Body of pancreas (tissue), 4 donors: ENCODE results near the gene ZBTB38. TPM values are rescaled to one million over a fixed set of nuclear protein-coding genes. Genes with fewer than 3 reads are reported as not detected.
A peak's percentile ranks its signal among the peaks of the same experiment; 100 is the strongest.

Source experiments
- ATAC-seq: fragments of 150-250 bp; one replicate; pipeline ENCODE4 v1.9.1; 2016
- DNase-seq, 4 donors: peaks; one replicate each; pipeline ENCODE4 v3.0.0-alpha.2; 2019
- H3K27ac ChIP-seq, 4 donors: fragments of 200-600 bp; sonication (generic); 1 replicate in 3 of 4; 2 replicates in 1 of 4; pipeline versions ENCODE4 v1.5.1 to v1.6.1; 2016 to 2019; ENCODE audit warnings: mild to moderate bottlenecking in 1 of 4, mixed read lengths in 1 of 4, moderate library complexity in 1 of 4
- H3K27me3 ChIP-seq, 2 donors: fragments of 200-600 bp; sonication (generic); one replicate each; pipeline ENCODE4 v1.6.0; 2016; ENCODE audit warnings: mild to moderate bottlenecking in 1 of 2
- H3K36me3 ChIP-seq, 2 donors: fragments of 200-600 bp; sonication (generic); replicated peaks in 1 of 2; 2 replicates each; pipeline ENCODE4 v1.5.1; 2016; ENCODE audit warnings: low read depth in 2 of 2; ENCODE audit not compliant: insufficient read depth in 1 of 2
- H3K4me1 ChIP-seq: fragments of 200-600 bp; sonication (generic); one replicate; pipeline ENCODE4 v1.6.0; 2016
- H3K4me3 ChIP-seq, 2 donors: fragments of 200-600 bp; sonication (generic); 1 replicate in 1 of 2; 2 replicates in 1 of 2; pipeline ENCODE4 v1.5.1; 2016 to 2019
- H3K9me3 ChIP-seq, 3 donors: fragments of 200-600 bp; sonication (generic); 1 replicate in 2 of 3; 2 replicates in 1 of 3; pipeline ENCODE4 v1.5.1; 2016
- CTCF ChIP-seq, 7 experiments: fragments of 450-650 bp in 4 of 7; fragments of 200-600 bp in 3 of 7; sonication (generic) in 3 of 7; IDR thresholded peaks; one replicate each; pipeline ENCODE4 v1.5.1; 2016 to 2019; ENCODE audit warnings: antibody characterized with exemption in 7 of 7
- POLR2A ChIP-seq, 3 donors: fragments of 450-650 bp; IDR thresholded peaks; one replicate each; pipeline ENCODE4 v1.6.1; 2016; ENCODE audit warnings: antibody characterized with exemption in 3 of 3, mild to moderate bottlenecking in 2 of 3
- WGBS, 2 donors: methylation state at CpG; one replicate each; pipeline ENCODE4 v1.1.5; 2017; 5-methylcytosine and 5-hydroxymethylcytosine counted together
- intact Hi-C: fragments of 100-400 bp; cut with DNase I; formaldehyde crosslinking; loops from one replicate; pipeline ENCODE4 v1.15.1; 2023
- total RNA-seq, 2 donors: library from RNA; depleted of rRNA; stranded (reverse); fragments of >200 nt; gene quantifications; one replicate each; pipeline ENCODE4 v1.1.0, GENCODE V29; 2016

ZBTB38 gene
- 10 to 100 TPM; 48.5 to 60.4 TPM for total RNA-seq

GRCh38 chr3:141368062-141368924 lies at the start of gene ZBTB38:
ZBTB38 (plus strand) TSS chr3:141368504; CDS start chr3:141442389, 73,885 bp downstream.
- intact Hi-C loops: no loop called here
- Histone ChIP-seq H3K36me3 (no peaks in the 10 kb centered on the region), H3K27ac (peak within 1 kb of the TSS; percentile 82 to 91 (median 86)), H3K27me3 (no peaks in the 10 kb centered on the region), H3K4me1 (peaks cover 34% of the 10 kb centered on the region), H3K9me3 (no peaks in the 10 kb centered on the region), H3K4me3 (no peak within 1 kb of the TSS)
- peak; percentile 87 for ATAC-seq
- peak; percentile 79 to 90 (median 86) for DNase-seq
- TF ChIP-seq POLR2A (IDR thresholded peaks at IDR 0.05) (peak; percentile 35 to 74 (median 65)), CTCF (IDR thresholded peaks at IDR 0.05) (no peak)
- WGBS, 2 donors: 62 to 71% methylated on average over 26 of the region's 26 CpGs

GRCh38 chr3:141320399-141321108 lies 47.8 kb upstream of the ZBTB38 start:
- TF ChIP-seq CTCF (IDR thresholded peaks at IDR 0.05): no peak
- TF ChIP-seq POLR2A (IDR thresholded peaks at IDR 0.05): no peak
- H3K4me3 ChIP-seq: no peak overlapping the region
- no peaks in the 10 kb centered on the region for H3K9me3 ChIP-seq
- no peak overlapping the region for H3K27ac ChIP-seq
- ATAC-seq (no peak), DNase-seq (no peak)
- peaks cover 22% of the 10 kb centered on the region for H3K4me1 ChIP-seq
- no peaks in the 10 kb centered on the region for H3K36me3 ChIP-seq
- intact Hi-C loops: no loop called here
- H3K27me3 ChIP-seq: no peaks in the 10 kb centered on the region

GRCh38 chr3:141321109-141321497 lies 47.2 kb upstream of the ZBTB38 start:
- Histone ChIP-seq H3K4me1 (peaks cover 28% of the 10 kb centered on the region), H3K4me3 (no peak overlapping the region), H3K27ac (no peak overlapping the region), H3K9me3 (no peaks in the 10 kb centered on the region), H3K27me3 (no peaks in the 10 kb centered on the region), H3K36me3 (no peaks in the 10 kb centered on the region)
- no peak for ATAC-seq
- no peak for TF ChIP-seq POLR2A (IDR thresholded peaks at IDR 0.05)
- TF ChIP-seq CTCF (IDR thresholded peaks at IDR 0.05): no peak
- intact Hi-C loops: no loop called here
- DNase-seq: no peak
- 76 to 90% methylated on average over 1 of the region's 1 CpG for WGBS, 2 donors

GRCh38 chr3:141323936-141324704 lies 44.2 kb upstream of the ZBTB38 start:
- WGBS, 2 donors: 23 to 30% methylated on average over 4 of the region's 4 CpGs
- intact Hi-C loops: no loop called here
- peaks cover 42% of the 10 kb centered on the region for H3K4me1 ChIP-seq
- no peaks in the 10 kb centered on the region for H3K36me3 ChIP-seq
- no peak for TF ChIP-seq CTCF (IDR thresholded peaks at IDR 0.05)
- no peak for DNase-seq
- peak; percentile 28 for ATAC-seq
- no peaks in the 10 kb centered on the region for H3K9me3 ChIP-seq
- H3K27me3 ChIP-seq: no peaks in the 10 kb centered on the region
- H3K27ac ChIP-seq: peak overlapping the region in 2 of 4 donors; percentile 18 to 26
- no peak overlapping the region for H3K4me3 ChIP-seq
